Breast epithelium (tissue), 4 donors: ENCODE measurements around the gene NUAK1. TPM values are rescaled to one million over a fixed set of nuclear protein-coding genes. Genes with fewer than 3 reads are reported as not detected.

ENCODE experiments used
- DNase-seq, 2 donors: peaks; one replicate each; pipeline ENCODE4 v3.0.0-alpha.2; 2019; ENCODE audit warnings: low spot score in 2 of 2
- H3K27ac ChIP-seq, 2 donors: fragments of 200-600 bp; sonication (generic) in 1 of 2; one replicate each; pipeline ENCODE4 v1.5.1; 2016 to 2019; ENCODE audit warnings: mild to moderate bottlenecking in 1 of 2
- H3K27me3 ChIP-seq, 2 donors: fragments of 200-600 bp; sonication (generic) in 1 of 2; one replicate each; pipeline versions ENCODE4 v1.5.1 to v1.6.0; 2017 to 2019; ENCODE audit warnings: control low read depth in 1 of 2, mild to moderate bottlenecking in 1 of 2
- H3K36me3 ChIP-seq: fragments of 200-600 bp; one replicate; pipeline ENCODE4 v1.5.1; 2019
- H3K4me1 ChIP-seq, 2 donors: fragments of 200-600 bp; sonication (generic); one replicate each; pipeline ENCODE4 v1.5.1; 2016 to 2019; ENCODE audit warnings: control low read depth in 1 of 2
- H3K4me3 ChIP-seq, 3 donors: fragments of 200-600 bp; sonication (generic); 1 replicate in 2 of 3; 2 replicates in 1 of 3; pipeline ENCODE4 v1.5.1; 2016 to 2019; ENCODE audit warnings: mild to moderate bottlenecking in 3 of 3, moderate library complexity in 2 of 3
- H3K9me3 ChIP-seq, 2 donors: fragments of 200-600 bp; sonication (generic) in 1 of 2; one replicate each; pipeline ENCODE4 v1.5.1; 2016 to 2019; ENCODE audit warnings: control low read depth in 1 of 2
- CTCF ChIP-seq, 3 donors: fragments of 450-650 bp; IDR thresholded peaks; one replicate each; pipeline ENCODE4 v1.5.1; 2016 to 2017; ENCODE audit warnings: antibody characterized with exemption in 3 of 3, mild to moderate bottlenecking in 3 of 3, moderate library complexity in 3 of 3
- POLR2A ChIP-seq: fragments of 450-650 bp; IDR thresholded peaks from one replicate; pipeline ENCODE4 v1.6.1; 2016; ENCODE audit warnings: antibody characterized with exemption, mild to moderate bottlenecking, moderate library complexity
- POLR2AphosphoS5 ChIP-seq, 3 donors: sonication (generic); formaldehyde crosslinking; IDR thresholded peaks; one replicate each; pipeline ENCODE4 v1.6.1; 2017; ENCODE audit warnings: antibody characterized with exemption in 3 of 3
- intact Hi-C: fragments of 100-400 bp; cut with DNase I; formaldehyde crosslinking; loops from one replicate; pipeline ENCODE4 v1.15.1; 2023; ENCODE audit warnings: low total_unique reads
- total RNA-seq, 3 donors: library from RNA; depleted of rRNA; stranded (reverse); fragments of >200 nt; gene quantifications; one replicate each; pipeline ENCODE4 v1.1.0, GENCODE V29; 2016

NUAK1 gene
- total RNA-seq, result 10 to 100 TPM in 2 of 3 donors, 1 to 10 TPM in 1; 6.0 to 20.2 (median 13.1) TPM

- TF ChIP-seq POLR2AphosphoS5 (IDR thresholded peaks at IDR 0.05), result no peak
- no peak for TF ChIP-seq POLR2A
- peak in 1 of 3 donors; percentile 19 for TF ChIP-seq CTCF (IDR thresholded peaks at IDR 0.05)
- Histone ChIP-seq H3K27ac (peak within 1 kb of the TSS; percentile 88 to 97), H3K27me3 (no peaks in the 10 kb centered on the region), H3K36me3 (no peaks in the 10 kb centered on the region), H3K4me1 (no peaks in the 10 kb centered on the region), H3K9me3 (no peaks in the 10 kb centered on the region), H3K4me3 (peak within 1 kb of the TSS; percentile 81 to 96 (median 89))
- DNase-seq, result no peak
- intact Hi-C loops, result no loop called here
These were observed at the start of gene NUAK1 for GRCh38 chr12:106138633-106139421. TSS of gene NUAK1 (minus strand) at chr12:106138954. CDS start at chr12:106138653, 301 bp downstream.

GRCh38 chr12:106188256-106188655 is 49.5 kb upstream of the NUAK1 start:
- no peaks in the 10 kb centered on the region for H3K27me3 ChIP-seq
- TF ChIP-seq POLR2A (no peak), POLR2AphosphoS5 (IDR thresholded peaks at IDR 0.05) (no peak), CTCF (IDR thresholded peaks at IDR 0.05) (no peak)
- H3K4me3 ChIP-seq, result no peak overlapping the region
- no peak for DNase-seq
- H3K36me3 ChIP-seq, result no peaks in the 10 kb centered on the region
- peak overlapping the region in 1 of 2 donors; percentile 19 for H3K27ac ChIP-seq
- no peaks in the 10 kb centered on the region for H3K4me1 ChIP-seq
- no peaks in the 10 kb centered on the region for H3K9me3 ChIP-seq
- intact Hi-C loops, result no loop called here

GRCh38 chr12:106187842-106188241 is 49.1 kb upstream of the NUAK1 start:
- peak overlapping the region in 1 of 2 donors; percentile 19 for H3K27ac ChIP-seq
- intact Hi-C loops, result no loop called here
- no peak for DNase-seq
- H3K36me3 ChIP-seq, result no peaks in the 10 kb centered on the region
- no peaks in the 10 kb centered on the region for H3K4me1 ChIP-seq
- TF ChIP-seq CTCF (IDR thresholded peaks at IDR 0.05), result no peak
- TF ChIP-seq POLR2A, result no peak
- no peak for TF ChIP-seq POLR2AphosphoS5 (IDR thresholded peaks at IDR 0.05)
- no peaks in the 10 kb centered on the region for H3K9me3 ChIP-seq
- no peak overlapping the region for H3K4me3 ChIP-seq
- no peaks in the 10 kb centered on the region for H3K27me3 ChIP-seq

- Histone ChIP-seq H3K27ac (no peak overlapping the region), H3K4me1 (no peaks in the 10 kb centered on the region), H3K9me3 (no peaks in the 10 kb centered on the region), H3K4me3 (no peak overlapping the region), H3K27me3 (no peaks in the 10 kb centered on the region), H3K36me3 (no peaks in the 10 kb centered on the region)
- no peak for DNase-seq
- TF ChIP-seq POLR2AphosphoS5 (IDR thresholded peaks at IDR 0.05) (no peak), CTCF (IDR thresholded peaks at IDR 0.05) (no peak), POLR2A (no peak)
- intact Hi-C loops, result no loop called here
These were observed 48.5 kb upstream of the NUAK1 start for GRCh38 chr12:106187155-106187789.

GRCh38 chr12:106183735-106184134 is 45.0 kb upstream of the NUAK1 start:
- intact Hi-C loops, result no loop called here
- no peak for TF ChIP-seq CTCF (IDR thresholded peaks at IDR 0.05)
- no peak for TF ChIP-seq POLR2AphosphoS5 (IDR thresholded peaks at IDR 0.05)
- TF ChIP-seq POLR2A, result no peak
- DNase-seq, result no peak
- Histone ChIP-seq H3K4me1 (no peaks in the 10 kb centered on the region), H3K4me3 (no peak overlapping the region), H3K27ac (no peak overlapping the region), H3K9me3 (no peaks in the 10 kb centered on the region), H3K36me3 (no peaks in the 10 kb centered on the region), H3K27me3 (no peaks in the 10 kb centered on the region)
